HG03097 (cell line): Measurements from ENCODE around the gene LPIN3.
"Not testable (repeated sequence)": the region's sequence is repeated elsewhere in the genome, so short reads cannot be mapped to it uniquely, and the experiment has no call there.

ENCODE experiments used
- ATAC-seq: cut with Tn5 transposase; IDR thresholded peaks from one replicate; pipeline ENCODE4 v1.9.1; 2021; ENCODE audit not compliant: unreplicated experiment, low FRiP score

LPIN3 gene, protein sequence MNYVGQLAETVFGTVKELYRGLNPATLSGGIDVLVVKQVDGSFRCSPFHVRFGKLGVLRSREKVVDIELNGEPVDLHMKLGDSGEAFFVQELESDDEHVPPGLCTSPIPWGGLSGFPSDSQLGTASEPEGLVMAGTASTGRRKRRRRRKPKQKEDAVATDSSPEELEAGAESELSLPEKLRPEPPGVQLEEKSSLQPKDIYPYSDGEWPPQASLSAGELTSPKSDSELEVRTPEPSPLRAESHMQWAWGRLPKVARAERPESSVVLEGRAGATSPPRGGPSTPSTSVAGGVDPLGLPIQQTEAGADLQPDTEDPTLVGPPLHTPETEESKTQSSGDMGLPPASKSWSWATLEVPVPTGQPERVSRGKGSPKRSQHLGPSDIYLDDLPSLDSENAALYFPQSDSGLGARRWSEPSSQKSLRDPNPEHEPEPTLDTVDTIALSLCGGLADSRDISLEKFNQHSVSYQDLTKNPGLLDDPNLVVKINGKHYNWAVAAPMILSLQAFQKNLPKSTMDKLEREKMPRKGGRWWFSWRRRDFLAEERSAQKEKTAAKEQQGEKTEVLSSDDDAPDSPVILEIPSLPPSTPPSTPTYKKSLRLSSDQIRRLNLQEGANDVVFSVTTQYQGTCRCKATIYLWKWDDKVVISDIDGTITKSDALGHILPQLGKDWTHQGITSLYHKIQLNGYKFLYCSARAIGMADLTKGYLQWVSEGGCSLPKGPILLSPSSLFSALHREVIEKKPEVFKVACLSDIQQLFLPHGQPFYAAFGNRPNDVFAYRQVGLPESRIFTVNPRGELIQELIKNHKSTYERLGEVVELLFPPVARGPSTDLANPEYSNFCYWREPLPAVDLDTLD

DNA sequence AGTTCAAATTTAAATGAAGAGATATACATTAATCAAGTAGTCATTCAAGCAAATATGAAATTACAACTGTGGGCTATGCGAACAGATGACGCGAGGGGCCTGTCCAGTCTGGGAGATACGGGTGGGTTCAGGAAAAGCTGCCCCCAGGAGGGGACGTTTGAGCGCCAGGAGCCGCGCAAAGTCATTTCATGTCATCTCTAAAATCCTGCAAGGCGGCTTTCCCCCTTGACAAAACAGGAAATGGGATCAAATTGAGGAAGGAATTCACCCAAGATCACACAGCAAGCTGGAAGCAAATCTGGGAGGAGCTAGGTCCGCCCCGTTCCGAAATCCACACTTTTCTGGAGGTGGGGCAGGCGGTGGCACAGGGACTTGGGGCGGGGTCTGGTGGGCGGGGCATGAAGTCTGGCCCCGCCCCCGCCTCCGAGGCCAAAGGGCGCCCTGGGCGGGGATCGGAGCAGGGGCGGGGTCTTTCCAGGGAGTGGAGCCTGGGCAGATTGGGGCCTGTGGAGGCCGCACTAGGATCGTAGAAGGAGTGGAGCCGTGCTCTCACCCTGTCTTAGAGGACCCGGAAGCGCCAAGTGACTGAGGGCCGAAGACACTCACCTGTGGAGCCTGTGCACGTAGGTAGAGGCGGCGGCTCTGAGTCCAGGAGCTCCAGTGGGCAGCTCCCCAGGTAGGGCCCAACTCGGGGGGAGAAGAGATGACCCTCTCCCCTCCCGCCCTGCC lies at the start of gene LPIN3:
LPIN3 (plus strand) TSS at position 495 of the 729 bp plus-strand sequence. CDS start 4,983 bp downstream, outside the sequence.
- ATAC-seq = no peak

DNA sequence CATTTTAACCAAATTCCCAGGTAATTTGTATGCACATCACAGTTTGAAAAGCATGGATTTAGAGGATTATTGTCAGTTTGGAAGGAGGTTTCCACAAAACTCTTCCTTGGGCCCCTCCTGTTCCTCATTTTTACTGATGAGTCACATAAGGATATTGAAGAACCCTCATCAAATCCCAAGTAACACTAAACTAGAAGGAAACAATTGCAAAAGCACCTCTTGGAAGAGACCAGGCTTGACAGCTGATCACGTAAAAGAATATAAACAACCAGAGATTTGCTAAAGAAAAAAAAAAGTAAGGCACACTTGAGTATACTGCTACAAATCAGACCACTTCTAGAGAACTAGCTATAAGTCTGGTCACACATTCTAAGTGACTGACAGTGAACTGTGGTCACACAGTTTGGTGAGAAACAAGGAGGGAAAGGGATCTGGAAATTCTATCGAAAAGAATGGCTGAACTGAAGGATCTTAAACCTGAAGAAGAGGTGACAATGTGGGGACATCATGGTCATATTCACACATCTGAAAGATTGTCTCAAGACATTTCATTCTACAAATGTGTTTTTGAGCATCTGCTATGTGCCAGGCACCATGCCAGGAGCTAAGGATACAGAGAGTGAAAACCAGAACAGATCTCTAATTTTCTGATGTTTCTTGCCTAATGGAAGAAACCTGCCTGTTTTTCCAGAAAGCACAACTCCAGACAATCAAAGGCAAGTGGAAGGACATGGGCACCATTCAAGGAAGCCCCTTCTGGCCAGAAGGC lies 47.2 kb upstream of the LPIN3 start:
- no peak for ATAC-seq

DNA sequence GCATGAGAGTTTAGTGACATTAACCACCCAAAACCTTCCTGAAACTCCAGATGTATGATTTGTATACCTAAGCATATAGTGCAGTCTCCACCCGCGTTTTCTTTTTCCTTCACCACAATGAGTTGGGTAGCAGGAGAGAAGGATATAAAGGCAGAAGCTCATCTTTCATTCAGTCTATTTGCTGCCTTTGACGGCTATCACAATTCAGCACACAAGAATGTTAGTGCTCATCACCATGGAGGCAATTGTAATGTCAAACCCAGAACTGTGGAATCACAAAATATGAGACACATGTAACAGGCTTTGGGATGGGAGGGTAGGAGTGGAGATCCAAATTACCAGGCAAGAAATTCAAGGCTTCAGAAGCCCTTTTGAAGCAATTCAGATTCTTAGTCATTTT lies 40.7 kb upstream of the LPIN3 start:
- ATAC-seq = no peak

DNA sequence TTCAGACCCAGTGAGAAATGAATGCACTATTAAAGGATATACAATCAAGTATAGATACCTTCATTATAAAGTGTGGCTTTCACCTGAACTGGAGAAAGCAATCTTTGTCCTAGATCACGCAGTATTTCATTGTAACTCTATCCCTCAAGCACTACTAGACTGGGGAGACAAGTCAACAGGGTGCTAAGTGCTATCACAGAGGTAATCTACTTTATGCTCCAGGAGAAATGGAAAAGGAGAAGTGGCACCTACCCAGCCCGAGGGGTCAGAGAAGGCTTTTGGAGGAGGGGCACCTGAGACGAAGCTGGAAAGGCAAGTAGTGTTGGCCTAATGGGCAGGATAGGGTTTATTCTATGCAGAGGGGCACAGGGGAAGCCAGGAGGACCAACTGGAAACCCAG lies 40.2 kb upstream of the LPIN3 start:
- no peak for ATAC-seq

DNA sequence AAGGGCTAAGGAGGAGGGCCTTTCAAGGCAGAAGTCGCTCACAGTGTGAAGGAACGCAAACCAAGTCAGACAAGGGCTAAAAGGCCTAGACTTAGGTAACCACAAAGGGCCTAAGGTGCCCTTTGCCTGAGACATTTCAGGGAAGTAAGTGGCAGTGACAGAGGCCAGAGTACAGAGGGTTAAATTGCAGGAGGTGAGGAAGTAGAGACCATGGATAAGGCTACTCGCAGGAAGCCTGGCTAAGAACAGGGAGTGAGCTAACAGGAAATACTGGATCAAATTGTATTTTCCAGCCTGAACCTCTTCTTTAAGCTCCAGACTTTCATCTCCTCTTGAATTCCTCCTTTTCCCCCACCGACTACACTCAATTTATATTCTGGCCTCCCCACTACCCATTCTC lies 39.7 kb upstream of the LPIN3 start:
- ATAC-seq = no peak

DNA sequence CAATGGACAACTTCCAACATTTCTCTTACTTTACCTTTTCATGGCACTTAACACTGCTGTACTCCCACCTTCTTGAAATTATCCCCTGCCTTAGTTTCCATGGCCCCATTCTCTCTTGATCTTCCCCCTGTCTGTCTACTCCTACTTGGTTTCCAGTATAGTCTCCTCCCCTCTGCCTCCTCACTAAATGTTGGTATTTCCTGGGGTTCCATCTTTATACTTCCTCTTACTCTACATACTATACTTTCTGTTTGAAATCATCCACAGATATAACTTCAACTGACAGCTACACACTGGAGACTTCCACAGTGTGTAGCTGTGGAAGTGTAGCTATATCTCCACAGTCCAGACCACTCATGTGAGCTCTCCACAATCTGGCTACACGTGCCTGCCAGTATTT lies 36.6 kb upstream of the LPIN3 start:
- ATAC-seq = no peak

DNA sequence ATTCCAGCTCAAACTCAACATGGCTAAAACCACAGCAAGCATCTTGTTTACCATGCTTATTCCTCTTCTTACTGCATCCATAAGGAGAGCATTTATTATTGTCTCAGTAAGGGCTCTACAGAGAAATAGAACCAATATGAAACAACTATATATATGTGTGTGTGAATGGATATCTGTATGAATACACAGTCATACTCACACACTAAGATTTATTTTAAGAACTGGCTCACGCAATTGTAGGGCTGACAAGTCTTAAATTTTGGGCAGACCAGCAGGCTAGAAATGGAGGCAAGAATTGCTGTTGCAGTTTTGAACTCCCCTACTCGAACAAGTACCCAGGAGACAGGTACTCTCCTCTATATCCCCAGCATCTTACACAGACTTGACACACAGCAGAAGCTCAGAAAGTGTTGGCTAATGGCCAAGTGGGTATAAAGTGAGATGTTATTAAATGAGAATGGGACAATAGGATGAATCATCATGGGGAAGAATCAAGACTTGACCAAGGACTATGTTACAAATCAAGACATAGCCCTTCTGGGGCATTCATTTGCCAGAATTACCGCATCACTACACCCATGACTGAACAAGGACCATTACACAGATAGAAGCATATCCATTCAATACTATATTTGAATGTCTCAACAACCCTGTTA lies 36.1 kb upstream of the LPIN3 start:
- no peak for ATAC-seq

DNA sequence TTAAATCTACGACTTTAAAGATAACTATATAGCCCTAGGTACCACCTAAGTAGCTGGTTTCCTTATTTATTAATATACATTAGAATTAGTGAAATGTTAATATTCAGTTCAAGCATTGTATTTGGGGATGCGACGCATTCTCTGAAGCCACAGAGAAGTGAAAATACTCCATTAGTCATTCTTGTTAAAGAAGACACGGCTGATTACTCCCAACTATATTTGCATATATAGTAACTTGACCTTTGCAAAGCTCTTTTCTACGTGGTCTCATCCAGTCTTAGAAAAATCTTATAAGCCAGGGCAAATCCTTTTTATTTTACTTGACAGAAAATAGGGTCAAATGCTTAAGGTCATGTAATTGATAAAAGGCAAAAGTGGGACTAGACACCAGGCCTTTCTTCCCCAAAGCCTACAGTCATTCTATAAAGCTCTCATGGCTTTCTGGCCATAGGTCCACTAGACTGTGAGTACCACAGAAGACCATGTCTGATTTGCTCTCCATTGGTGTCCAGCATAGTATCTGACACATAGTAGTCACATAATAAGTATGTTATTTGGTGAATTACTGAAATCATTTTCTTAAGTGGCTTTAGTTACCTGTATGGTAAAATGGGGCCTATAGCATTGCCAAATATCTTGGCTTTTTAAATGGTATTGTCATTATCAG lies 34.4 kb upstream of the LPIN3 start:
- peak; percentile 77 for ATAC-seq

DNA sequence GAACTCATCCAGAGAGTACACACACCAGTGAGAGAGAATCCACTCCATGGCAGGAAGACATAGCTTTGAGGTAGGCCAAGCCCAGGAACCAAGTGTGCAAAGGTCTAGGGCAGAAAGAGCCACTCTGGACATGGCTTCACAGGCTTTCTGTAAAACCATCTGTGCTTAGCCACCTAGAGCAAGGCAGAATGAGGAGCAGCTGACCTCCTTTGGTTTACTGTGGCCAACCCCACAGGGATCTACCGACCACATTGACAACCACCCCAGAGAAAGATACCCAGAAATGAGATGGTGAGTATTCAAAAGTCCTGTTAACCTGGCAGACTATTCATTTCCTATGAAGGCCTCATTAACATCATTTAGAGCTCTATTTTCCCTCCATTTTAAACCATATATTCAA lies 33.6 kb upstream of the LPIN3 start:
- ATAC-seq = no peak

DNA sequence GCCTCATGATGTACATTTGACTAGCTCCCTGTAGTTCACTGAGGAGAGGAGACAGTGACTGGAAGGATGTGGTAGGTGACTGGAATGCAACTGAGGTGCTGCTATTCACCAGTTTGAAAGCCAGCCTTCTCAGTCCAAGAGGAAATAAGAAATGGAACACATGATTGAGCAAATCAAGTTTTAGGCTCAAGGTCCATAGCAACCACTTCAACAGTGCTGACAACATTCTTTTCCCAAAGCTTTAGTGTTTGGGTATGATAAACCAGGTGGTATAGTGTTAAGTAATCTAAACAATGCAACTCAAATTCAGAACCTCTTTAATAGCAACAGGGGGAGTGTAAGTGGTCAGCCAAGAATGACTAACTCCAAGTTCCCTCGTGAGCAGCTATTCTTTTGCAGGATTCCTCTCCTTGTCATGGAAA lies 32.3 kb upstream of the LPIN3 start:
- ATAC-seq = no peak

DNA sequence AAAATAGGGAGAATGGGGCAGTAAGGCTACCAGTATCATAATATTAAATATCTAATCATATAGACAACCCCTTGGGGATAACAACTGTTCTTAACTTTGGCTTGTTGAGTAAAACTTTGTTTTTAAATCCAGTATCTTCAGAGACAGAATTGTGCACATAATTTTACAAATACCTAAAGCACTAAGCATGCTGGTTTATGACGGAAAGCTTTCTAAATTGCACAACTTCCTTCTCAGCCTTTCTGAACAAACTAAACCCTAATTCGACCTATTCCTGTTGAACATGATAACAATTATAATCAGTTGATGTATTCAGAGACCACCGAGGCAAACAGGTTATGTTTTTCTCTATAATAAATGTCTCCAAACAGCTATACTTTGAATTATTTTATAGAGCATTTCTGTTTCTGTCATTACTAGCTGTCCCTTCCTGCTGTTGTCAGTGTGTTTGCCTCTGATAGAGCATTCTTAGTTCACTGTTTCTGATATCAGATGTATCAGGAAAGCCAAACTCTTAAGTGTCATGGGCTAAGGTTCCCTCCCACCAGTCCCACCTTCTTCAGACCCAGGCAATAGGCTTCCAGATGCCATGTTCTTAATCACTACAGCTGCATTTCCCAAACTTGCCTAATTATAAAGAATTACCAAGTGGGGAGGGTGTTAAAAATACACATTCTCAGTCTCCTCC lies 31.8 kb upstream of the LPIN3 start:
- ATAC-seq = no peak

DNA sequence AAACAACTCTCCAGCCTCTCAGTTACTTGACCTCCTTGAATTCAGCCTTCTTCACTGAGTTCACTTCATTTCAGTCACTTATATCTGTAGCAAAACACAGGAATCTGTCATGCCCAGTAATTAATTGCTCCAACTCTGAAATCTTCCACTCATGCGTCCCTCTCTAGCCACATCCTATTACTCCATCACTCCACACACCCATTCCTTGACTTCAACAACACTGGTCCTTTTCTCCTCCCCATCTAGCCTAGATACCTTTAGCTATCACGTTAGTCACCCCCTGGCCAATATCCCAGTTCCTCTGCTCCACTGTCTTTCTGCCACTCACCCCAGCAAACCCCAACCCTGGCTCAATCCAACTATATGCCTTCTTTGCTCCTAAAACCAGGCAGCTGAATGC lies 30.8 kb upstream of the LPIN3 start:
- ATAC-seq = no peak

DNA sequence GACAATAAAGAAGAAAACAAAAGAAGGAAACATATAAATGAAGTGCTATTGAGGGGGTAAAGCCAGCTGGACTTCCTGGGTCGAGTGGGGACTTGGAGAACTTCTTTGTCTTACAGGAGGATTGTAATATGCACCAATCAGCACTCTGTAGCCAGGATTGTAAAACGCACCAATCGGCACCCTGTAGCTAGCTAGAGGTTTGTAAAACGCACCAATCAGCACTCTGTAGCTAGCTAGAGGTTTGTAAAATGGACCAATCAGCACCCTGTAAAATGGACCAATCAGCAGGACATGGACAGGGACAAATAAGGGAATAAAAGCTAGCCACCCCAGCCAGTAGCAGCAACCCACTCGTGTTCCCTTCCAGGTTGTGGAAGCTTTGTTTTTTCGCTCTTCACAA lies 28.6 kb upstream of the LPIN3 start:
- not testable (repeated sequence) for ATAC-seq

DNA sequence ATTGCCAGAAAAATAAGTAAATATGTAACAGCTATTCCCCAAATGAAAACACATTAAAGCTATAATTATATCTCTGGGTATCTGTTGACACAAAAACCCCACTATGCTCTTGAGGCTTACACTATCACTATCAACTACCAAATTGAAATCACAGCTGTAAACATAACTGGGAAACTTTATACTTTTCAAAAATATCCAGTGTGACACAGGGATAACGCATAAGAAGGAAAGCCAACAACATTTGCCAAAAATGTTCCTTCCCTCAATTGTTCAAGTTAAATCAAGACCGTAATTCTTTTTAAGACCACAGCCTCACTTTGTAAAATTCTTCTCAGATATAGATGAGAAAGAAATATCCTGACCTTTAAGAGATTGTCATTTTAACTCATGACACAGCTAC lies 26.2 kb upstream of the LPIN3 start:
- no peak for ATAC-seq

DNA sequence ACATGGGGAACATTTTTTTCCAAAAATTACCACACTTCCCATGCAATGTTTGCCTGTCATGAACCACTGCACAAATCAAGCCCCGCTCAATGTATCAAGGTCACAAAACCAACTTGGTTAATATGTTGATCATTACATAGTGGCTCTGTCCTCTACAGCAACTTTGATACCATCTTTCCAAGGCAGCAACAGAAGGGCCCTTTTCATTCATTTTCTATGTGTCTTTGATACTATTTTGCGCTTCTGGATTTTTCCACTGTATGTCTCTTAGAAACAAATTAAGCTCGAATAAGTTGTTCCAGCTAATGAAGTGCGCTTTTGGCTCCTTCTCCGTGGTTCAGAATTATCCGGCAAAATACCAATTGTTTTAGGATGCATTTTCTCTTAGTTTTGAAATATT lies 24.6 kb upstream of the LPIN3 start:
- ATAC-seq = no peak

DNA sequence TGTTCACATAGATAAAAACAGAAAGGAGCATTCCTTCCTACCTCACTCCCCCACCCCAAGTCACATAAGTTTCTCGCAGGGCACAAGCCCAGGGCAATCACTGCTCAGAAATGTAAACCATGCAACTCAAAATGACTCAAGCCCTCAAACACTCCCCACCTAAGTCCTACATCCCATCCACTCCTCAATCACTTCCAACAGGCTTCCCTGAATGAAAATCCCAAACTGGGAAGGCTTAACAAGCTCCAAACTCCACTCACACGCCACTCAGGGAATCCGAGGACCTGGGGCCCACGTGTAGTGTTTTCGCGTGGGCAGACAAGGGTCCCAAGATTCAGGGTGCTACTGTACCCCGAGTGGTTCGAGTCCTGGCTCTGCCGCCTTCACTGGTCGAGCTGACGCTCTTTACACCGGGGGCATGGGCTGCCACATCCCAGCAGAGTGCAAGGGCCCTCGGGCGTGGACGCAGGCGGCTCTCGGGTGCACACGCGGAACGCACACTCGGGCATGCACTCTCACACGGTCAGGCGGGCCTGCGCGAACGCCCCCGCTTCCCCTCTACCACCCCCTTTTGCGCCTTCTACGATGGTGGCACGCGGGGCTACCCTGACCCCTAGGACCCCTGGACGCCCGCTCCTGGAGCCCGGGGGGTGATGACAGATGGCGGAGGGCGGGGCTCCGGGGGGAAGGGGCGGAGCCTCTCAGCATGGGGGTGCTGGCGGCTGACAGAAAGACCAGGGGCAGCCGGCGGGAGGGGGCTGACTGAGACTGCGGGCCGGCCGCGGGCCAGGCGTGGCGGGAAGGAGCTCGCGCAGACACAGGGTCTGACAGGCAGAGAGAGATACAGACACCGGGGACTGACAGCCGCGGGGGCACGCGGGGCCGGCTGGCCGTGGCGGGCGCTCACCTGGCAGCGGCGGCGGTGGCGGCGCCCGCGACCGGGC lies 23.7 kb upstream of the LPIN3 start:
- ATAC-seq = peak; percentile 53

DNA sequence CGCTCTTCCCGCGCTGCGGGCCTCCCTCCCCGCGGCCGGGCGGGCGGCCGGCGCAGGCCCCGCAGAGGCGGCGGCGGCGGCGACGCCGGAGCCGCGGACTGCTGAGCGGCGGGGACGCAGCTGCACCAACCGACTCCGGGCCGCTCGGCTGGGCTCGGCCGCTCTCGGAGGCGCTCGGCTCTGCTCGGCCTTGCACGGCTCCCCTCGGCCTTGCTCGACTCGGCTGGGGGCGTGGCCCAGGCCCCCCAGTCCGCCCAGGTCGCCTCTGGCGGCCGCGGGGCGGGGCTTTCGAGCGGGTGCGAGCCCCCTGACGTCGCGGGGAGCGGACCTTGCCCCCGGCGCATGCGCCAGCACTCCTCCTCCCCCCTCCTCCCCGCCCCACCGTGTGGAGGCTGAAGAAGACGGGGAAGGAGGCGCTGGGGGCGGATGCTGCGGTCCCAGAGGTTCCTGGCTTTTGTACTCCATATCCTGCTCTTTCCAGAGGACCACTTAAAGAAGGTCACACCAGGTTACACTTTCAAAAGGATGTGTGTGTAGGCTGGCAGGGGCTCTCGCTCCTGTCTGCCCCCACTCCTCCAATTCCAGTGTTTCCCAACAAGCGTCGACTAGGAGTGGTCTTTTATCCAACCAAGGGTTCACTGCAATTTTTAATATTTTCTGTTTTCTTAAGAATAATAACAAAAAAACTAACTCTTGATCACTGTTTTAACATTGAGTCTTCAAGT lies 22.9 kb upstream of the LPIN3 start, which contains the start of gene ZHX3:
ZHX3 (minus strand) TSS at position 186 of the 725 bp plus-strand sequence. CDS start 112,815 bp downstream, outside the sequence.
- ATAC-seq = peak; percentile 94
